Measurements from ENCODE around the gene FOXS1.
"Not testable (repeated sequence)": the region's sequence is repeated elsewhere in the genome, so short reads cannot be mapped to it uniquely, and the experiment has no call there.

Gene FOXS1

DNA sequence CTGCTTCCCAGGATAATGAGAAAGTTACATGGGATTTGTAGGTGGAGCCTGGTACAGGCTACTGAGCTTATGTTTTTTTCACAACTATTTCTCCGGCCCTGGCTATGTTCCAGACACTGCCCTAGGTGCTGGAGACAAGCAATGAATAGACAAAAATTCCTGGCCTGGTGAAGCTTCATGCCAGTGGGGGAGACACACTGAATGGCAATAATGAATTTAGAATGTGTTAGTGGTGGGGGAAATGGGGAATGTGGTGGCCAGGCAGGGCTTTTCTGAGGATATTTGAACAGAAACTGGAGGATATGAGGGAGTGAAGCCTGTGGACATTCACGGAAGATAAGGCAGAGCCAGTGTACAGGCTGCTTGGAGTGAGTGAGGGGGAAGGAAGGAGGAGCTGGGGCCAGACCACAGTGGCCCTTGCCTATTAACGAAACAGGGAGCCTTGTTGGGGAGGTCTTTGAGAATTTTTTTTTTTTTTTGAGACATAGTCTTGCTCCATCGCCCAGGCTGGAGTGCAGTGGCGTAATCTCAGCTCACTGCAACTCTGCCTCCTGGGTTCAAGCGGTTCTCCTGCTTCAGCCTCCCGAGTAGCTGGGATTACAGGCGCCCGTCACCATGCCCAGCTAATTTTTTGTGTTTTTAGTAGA, 6.6 kb downstream of the FOXS1 start:
- no peak for DNase-seq

DNA sequence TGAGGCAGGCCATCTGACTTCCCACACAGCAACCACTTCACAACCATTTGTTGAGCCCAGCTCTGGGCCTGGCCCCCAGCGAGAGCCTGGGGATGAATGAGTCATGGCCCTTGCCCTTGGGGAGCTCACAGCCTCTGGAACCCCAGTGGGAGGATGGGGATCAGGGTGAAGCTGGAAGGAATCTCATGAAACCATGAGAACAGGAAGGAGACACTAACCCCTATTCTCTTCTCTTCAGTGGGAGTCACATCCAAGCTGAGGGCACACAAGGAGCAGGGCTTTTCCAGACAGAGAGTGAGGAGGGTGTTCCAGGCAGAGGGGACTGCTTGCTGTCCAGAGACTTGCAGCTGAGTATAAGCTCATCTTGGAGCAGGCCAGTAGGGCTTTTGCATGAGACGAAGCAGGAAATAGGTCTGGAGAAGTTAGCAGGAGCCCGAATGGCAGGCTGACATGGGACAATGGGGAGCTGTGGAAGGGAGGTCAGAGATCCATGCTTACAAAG, 7.5 kb downstream of the FOXS1 start:
- no peak for DNase-seq

DNA sequence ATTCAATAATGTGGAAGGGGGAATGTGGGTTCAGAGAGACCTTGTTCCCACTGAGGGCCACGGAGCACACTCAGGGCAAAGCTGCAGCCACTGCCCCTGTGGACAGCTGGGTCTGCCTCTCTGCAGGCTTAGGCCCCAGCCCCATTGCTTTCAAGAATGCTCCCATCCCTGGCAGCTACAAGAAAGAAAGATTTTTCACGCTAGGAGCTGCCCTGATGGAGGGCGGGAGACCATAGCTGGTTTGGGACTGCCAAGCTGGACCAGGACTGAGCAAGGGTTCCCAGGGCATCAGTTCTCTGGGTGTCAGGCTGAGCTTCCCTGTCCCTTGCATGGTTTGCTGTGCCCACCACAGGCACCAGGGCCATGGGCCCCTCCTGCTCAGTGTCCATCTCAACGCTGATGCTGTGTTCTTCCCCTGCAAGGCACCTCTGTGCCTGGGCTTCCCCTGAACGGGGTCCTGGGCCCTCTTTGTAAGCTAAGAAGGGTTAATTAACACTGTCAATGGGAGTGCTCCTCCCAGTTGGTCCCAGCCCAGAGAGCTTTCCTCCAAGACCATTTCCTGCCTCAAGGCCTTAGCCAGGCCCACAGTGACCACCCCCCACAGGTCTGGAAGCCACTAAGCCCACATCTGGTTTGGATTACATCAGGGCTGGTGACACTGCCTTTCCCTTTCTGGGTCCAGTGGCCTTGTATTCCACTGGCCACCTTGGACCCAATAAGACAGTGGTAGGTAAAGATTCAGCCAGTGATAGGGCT, 8.4 kb downstream of the FOXS1 start:
- no peak for DNase-seq

DNA sequence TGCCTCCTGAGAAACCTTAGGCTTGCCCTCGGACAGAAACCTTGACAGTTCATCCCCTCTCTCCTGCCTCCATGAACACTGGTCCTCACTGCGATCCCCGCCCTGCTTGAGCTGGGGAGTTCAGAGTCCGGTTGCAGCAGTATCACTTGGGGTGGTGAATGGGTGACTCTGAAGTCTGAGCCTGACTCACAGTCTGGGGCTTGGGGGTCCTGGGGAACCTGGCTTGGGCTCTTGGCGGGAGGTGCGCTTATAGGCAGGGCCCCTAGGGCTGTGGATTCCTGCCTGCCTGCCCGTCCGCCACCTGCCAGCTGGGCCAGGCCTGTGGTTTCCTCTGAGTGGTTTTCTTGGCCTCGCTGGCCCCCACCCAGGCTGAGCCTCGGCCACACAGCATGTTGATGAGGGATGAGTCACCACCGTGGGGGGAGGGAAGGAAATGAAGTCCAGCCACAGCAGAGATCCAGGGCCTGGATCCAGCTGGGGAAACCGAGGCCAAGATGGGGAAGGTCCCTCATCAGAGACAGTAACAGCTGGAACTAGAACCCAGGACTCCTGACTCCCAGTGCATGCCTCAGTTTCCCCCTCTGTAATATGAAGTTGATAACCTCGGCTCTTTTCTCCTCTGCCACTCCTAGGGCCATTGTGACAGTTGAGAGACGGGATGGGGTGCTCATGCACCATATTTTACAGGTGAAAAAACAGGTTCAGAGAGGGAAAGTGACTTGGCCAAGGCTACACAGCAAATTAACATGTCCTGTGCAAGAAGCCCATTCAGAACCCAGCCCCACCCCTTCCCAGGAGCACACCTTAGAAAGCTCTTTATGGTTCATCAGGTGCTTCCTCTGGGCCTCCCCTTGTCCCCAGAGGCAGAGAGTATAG, 9.2 kb downstream of the FOXS1 start:
- peak in 11 of 14 donors; percentile 20 to 86 (median 54) for DNase-seq

DNA sequence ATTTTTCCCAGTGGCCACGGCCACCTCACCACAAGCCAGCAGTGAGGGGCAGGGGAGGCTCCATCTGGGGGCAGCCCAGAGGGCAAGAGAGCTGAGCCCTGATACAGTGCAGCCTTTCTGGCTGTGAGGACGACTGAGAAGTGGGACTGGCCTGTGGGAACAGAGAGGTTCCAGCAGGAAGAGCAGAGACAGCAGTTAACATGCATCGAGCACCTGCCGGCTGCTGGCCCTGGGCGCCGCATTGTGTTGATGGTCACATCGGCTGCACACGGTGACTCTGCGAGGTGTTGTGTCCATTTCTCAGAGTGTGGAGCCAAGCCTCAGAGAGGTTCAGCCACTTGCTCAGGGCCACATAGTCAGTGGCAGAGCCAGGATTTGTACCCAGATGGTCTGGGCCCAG, 9.8 kb downstream of the FOXS1 start:
- no peak for DNase-seq

DNA sequence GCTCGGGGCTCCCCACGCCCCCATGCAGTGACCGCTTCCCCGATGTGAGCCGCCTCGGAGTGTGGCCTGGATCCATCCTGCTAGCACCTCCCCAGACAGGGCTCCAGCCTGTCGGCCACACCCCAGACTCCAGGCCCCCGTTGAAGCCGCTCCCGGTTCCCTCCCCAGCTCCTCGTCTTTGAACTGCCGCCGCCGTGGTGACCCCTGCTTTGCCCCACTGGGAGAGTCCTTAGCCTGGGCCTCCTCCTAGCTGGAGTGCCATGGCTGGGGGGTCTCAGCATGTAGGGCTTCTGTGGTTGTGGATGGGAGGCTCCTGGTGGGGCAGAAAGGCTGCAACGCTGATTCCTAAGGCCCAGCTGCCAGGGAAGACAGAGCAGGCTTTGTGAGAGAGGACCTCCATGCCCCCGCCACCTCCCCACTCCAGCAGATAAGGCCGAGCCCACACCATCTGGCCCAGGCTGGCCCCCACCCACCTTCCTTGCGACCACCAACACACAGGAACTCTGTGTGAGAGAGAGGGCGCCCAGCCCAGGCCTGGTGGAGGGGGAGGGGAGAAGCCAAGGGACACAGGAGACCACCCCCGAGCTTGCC, 11.4 kb downstream of the FOXS1 start:
- DNase-seq = no peak

DNA sequence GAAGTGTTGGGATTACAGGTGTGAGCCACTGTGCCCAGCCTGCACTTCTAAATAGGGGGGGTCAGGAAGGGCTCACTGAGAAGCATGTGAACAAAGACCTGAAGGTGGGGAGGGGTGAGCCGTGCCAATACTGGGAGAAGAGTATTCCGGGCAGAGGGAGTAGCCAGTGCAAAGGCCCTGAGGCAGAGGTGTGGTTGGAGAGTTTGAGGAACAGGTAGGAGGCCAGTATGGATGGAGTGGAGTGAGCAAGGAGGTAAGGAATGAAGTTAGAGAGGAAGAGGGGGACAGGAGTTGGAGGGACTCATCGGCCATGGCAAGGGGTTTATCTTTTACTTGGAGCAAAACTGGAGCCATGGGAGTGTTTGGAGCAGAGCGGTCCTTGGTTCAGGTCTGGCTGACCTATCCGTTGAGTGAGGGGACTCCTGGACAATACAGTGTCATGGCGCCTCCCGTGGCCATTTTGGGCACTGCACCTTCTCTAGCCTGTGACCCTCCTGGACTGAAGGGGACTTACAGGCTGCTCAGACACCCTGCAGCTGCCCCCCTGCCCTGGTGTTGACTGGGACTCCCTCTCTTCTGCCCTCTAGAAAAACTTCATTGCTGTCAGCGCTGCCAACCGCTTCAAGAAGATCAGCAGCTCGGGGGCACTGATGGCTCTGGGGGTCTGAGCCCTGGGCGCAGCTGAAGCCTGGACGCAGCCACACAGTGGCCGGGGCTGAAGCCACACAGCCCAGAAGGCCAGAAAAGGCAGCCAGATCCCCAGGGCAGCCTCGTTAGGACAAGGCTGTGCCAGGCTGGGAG, 12.1 kb downstream of the FOXS1 start:
- peak in 2 of 14 donors; percentile 11 to 20 for DNase-seq

DNA sequence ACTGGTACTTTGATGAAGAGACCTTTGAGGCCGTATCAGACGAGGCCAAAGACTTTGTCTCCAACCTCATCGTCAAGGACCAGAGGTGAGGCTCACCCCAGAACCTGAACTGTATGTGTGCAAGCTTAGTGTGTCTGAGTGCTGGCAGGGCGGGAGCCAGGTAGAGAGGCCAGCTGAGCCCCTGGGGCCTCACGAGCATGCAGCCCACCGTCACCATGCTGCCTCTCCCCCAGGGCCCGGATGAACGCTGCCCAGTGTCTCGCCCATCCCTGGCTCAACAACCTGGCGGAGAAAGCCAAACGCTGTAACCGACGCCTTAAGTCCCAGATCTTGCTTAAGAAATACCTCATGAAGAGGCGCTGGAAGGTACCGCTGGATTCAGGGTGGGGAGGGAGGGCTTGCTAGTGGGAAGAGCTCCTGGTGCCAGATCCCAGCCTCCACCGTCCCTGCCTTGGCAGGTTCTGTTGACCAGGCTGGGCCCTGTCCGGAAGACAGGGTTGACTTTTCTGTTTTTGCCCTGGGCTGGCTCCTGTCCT, 13.6 kb downstream of the FOXS1 start:
- DNase-seq = no peak

DNA sequence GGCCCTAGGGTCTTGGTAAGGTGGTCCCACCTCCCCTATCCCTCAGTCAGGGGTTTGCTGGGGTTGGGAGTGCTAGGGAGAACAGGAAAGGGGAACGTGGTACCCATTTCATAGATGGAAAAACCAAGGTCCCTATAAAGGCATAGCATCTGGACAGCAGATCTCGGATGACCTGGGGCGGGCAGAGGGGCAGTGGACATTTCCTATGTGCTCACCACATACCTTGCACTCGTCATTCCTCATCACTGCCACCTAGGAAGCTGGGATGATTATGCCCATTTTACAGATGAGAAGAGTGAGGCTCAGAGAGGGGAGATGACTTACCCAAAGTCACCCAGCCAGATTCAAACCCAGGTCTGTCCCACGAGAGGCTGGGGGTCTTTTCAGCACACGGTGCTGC, 14.2 kb downstream of the FOXS1 start:
- DNase-seq = no peak

DNA sequence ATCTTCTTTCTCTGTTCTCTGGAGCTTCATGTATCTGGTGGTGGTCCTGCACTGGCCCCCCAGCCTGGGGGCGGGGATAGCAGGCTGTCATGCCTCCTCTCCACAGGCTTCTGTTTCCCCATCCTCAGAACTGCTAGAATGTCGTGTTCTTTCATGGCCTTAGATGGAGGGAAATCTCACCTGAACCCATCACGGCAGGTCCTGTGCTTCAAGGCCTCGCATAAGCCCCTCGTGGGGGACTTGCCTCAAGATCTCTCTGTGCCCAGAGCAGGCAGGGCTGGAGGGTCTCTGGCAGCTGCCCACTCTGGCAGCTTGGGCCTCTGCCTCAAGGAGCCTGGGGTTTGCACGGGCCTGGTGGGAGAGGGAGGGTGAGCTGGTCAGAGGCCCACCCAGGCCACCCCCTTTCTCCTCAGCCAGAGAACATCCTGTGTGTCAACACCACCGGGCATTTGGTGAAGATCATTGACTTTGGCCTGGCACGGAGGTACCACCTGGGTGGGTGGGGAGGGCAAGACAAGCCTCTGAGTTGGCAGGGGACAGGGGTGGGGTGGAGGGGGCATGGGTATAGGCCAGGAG, 14.9 kb downstream of the FOXS1 start:
- DNase-seq = no peak

DNA sequence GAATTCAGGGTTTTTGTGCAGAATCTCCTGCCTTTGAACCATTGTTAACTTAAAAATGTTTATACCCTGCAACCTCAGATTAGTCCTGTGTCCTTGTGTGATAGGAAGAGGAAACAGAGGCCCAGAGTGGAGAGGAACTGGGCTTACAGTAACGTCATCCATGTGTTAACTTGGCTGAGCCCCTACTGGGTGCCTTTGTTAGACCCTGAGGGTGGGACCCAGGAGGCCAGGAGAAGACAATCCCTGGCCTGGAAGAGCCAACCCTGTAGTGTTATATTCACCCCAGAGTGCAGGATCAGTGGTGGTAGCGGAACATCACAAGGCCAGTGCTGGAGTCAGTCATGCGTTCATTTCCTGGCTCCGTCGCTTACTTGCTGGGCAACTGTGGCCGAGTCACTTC, 15.7 kb downstream of the FOXS1 start:
- no peak for DNase-seq

DNA sequence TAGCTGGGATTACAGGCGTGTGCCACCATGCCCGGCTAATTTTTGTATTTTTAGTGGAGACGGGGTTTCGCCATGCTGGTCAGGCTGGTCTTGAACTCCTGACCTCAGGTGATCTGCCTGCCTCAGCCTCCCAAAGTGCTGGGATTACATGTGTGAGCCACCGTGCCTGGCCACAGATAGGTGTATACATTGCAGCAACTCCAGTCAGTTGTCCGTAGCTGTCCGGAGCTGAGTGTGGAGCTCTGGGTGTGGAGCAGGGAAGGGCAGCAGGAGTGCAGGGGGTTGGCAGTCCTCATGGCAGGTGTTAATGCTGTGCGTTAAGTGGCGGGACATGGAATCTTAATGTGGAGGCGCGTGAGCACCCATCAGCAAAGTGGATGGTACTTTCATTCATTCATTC, 17.4 kb downstream of the FOXS1 start:
- DNase-seq = not testable (repeated sequence)

DNA sequence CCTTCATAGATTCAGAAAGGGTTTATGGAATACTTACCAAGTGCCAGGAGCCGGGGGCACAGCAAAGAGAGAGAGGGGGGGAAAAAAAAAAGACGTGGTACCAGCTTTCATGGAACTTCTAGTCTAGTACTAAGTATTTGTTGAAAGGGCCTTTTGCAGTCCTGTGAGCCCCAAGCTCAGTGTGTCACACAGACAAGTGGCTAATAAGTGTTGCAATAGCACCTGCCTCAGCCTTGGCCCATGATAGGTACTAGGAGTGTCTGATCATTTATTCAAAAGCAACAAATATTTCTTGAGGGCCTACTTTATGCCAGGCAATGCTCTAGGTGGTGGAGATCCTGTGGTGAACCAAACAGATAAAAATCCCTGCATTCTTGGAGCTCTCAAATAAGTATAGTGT, 18.3 kb downstream of the FOXS1 start:
- no peak for DNase-seq

DNA sequence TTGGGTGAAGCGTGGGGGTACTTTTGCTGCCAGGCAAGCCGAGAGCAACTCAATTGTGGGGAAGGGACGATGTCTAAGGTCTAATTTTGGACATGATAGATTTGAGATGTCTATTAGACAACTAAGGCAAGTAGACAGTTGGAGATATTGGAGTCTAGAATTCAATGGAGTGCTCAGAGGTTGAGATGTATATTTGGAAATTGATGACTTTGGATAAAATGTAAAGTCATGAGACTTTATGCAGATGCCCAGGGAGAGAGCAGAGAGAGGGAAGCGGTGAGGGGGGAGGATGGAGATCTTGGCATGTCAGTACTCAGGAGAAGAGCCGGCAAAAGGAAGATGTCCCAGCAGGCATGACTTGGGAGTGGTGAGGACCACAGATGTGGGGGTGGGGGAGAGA, 19.3 kb downstream of the FOXS1 start:
- no peak for DNase-seq

DNA sequence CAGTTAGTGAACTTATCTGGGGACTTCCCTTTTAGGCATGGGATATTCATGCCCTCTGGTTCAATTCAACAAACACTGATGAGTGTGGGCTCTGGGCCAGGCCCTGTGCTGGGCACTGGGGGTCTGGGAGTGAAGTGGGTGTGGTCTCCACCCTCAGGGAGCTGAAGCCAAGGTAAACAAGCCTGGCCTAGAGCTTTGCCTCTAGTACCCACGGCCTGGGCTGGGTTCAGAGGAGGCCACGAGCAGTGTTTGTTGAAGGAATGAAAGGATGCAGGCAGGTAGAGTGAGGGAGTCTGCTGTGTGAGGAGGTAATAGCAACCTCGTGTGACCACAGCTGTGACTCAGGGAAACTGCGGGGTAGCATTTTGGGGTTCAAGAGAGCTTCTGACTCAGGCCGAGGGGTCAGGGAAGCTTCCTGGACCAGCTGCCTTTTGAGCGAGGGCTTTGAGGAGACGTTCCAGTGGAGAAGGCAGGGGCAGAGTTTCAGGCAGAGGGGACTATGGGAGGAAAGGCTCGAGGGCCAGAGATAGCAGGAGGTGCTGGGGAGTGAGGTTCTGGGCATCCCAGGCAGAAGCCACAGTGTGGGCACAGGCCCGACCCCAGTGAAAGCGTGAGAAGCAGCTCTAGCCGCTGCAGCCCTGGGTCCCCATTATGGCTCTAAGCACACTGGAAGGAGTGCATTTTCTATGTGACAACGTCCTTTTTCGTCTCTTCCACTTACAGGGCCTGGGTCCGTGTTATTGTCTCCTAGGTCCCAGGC, 20.7 kb downstream of the FOXS1 start:
- no peak for DNase-seq

DNA sequence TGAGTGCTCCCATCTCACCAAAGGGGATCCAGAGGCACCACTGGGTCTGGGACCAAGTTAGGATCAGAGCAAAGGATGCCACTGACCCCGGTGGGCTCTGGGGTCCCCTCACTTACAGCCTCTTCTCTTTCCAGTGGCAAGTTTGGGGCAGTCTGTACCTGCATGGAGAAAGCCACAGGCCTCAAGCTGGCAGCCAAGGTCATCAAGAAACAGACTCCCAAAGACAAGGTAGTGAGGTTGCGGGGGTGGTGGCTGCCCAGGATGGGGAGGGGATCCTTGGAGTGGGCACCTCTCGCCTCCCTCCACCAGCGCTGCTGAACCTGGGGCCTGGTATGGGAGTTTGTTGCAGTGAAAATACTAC, 21.3 kb downstream of the FOXS1 start:
- DNase-seq = no peak

DNA sequence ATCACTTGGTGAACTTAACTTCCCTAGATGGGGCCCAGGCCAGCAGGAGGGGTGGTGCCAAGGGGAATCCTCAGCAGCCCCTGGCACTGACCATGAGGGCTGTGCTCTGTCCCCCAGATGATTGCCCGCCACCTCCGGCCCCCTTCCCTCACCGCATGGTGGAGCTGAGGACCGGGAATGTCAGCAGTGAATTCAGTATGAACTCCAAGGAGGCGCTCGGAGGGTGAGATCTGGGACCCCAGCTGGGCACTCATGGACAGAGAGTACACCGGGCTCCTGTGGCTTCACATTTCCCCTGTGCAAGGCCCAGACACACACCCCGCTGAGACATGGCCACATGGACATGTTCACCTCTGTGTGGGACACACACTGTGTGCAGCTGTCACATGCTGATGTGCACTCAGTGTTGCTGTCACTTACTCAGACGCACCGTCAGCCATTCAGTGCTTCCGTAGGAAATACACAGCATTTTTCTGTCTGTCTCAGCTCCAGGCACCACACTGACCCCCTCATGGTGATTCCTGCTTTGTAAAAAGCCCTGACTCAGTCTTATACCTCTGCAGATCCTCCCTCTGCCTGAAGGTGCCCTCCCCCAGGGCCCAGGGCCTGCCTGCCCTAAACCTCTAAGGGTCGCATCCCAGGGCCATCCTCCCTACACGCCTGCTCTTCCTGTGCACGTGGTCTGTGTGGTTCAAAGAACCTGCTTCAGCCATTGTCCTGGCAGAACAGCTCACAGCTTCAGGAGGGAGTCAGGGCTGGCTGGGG, 21.9 kb downstream of the FOXS1 start:
- DNase-seq = no peak

DNA sequence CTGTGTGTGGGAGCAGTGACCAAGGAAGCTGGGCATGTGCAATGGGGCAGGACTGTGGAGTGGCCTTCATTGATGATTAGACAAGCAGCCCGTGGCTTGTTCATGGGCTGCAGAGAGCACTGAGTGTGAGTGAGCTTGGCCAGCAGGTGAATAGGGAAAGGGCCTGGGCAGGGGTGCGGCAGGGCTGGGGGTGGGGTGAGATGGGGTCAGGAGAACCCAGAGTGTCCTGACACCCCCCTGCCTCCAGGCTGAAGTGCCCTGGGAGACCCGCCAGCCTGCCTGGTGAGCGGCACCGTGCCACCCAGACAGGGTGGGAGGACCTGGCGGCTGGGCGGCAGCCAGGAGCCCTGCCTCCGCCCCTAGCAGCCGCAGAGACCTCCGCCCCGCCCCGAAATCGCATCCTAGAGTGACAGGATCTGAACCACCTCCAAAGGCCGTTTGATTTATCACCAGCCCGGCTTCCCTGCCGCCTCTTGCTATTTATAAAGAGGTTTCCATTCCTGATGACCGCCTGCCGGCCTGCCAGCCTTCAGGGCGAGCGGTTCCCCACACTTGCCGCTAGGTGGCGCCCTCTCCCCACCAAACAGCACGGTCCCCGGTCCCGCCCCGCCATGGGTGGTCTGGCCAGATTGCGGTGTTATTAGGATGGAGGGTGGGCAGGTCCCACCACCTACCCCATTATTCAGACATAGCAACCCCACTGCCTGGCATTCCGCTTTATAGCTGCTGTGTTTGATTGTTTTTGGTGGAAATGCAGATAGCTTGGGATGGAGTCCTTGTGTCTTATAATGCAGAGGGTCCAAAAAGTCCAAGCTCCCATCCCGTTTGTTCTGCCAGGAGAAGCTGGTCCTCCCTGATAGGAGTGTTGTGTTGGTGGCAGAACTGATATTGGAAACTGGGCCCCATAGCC, 22.7 kb downstream of the FOXS1 start:
- DNase-seq = peak; percentile 17 to 78 (median 51)

DNA sequence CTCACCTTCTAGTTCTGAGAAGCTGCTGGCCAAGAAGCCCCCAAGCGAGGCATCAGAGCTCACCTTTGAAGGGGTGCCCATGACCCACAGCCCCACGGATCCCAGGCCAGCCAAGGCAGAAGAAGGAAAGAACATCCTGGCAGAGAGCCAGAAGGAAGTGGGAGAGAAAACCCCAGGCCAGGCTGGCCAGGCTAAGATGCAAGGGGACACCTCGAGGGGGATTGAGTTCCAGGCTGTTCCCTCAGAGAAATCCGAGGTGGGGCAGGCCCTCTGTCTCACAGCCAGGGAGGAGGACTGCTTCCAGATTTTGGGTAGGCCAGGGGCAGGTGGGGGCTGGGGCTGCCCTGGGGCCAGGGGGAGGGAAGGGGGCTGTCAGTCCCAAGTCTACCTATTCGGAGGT, 24.0 kb downstream of the FOXS1 start:
- no peak for DNase-seq
